SU-DHL-6 (cell line): ENCODE data around the gene SCAPER.

Experiments
- EZH2phosphoT487 ChIP-seq: fragments of 200-600 bp; sonication (generic), shearing (Covaris generic); conservative IDR thresholded peaks from 2 replicates; pipeline ENCODE4 v1.6.1; 2018; ENCODE audit warnings: mild to moderate bottlenecking, antibody characterized with exemption, low read length, moderate library complexity, mixed read lengths
- TF ChIP-seq, protein P1 (sequence below): fragments of 200-600 bp; sonication (generic); IDR thresholded peaks from one replicate; pipeline ENCODE4 v1.5.1; 2017; ENCODE audit warnings: antibody characterized with exemption, mild to moderate bottlenecking, low read length, moderate library complexity; ENCODE audit not compliant: insufficient read depth, poor library complexity, severe bottlenecking

DNA sequence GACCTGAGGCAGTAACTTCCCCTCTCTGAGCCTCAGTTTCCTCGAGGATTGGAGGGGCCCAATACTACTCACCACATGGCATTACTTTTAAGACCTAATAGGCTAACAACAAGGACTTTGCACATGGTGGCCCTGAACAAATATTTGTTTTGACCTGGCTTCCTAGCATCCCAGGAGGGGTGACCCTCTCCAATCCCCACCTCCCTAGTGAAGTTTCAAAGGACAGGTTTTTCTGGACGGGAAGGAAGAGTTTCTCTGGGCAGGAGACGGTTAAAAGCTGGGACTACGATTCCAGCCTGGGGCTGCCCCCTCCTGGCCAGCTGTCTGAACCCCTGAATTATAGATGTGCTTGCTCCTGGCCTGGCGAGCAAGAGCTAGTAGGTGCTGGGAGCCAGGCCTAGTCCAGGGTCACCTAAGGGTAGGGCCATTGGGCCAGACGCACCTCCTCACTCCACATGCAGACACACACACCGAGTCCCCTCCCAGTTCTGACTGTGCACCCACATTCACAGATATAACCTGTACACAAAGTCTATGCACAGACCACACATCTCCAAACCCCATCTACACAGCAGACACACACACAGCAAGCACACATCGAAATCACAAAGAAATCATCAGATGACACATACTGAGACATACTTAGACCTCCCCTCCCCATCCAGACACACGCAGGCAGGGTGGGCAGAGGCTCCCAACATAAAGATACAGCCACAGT is 571.3 kb downstream of the SCAPER start:
- TF ChIP-seq, protein P1, sequence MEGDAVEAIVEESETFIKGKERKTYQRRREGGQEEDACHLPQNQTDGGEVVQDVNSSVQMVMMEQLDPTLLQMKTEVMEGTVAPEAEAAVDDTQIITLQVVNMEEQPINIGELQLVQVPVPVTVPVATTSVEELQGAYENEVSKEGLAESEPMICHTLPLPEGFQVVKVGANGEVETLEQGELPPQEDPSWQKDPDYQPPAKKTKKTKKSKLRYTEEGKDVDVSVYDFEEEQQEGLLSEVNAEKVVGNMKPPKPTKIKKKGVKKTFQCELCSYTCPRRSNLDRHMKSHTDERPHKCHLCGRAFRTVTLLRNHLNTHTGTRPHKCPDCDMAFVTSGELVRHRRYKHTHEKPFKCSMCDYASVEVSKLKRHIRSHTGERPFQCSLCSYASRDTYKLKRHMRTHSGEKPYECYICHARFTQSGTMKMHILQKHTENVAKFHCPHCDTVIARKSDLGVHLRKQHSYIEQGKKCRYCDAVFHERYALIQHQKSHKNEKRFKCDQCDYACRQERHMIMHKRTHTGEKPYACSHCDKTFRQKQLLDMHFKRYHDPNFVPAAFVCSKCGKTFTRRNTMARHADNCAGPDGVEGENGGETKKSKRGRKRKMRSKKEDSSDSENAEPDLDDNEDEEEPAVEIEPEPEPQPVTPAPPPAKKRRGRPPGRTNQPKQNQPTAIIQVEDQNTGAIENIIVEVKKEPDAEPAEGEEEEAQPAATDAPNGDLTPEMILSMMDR: no peak
- TF ChIP-seq EZH2phosphoT487: no peak
